Inflammatory macrophage treated with lipopolysaccharide for 1 hour (primary cell): ENCODE measurements around the gene EPAS1.
A peak's percentile ranks its signal among the peaks of the same experiment; 100 is the strongest.

Experiments used
- DNase-seq, 2 donors: peaks; one replicate each; pipeline ENCODE4 v3.0.0-alpha.2; 2020 to 2022

The EPAS1 gene

GRCh38 chr2:46296840-46297545 lies at the start of gene EPAS1:
EPAS1 (plus strand) TSS chr2:46297407; CDS start chr2:46297912, 505 bp downstream.
- DNase-seq, result peak; percentile 87 to 90

- no peak for DNase-seq
Observed at GRCh38 chr2:46248171-46248570, 49.0 kb upstream of the EPAS1 start.

DNA sequence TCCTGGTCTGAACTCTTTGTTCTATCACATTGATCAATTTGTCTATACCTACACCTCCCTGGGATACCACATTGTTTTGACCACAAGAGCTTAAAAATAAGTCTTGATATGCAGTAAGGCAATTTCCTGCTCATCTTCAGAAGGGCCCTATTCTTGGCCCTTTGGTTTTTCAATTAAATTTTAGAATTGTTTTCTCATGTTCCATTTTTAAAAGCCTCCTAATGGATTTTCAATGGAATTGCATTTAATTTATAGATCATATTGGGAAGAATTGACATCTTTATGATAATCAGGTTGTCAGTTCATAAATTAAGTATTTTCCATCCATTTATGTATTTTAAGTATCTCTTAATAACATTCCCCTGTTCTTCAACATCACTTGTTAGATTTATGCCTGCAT lies 47.6 kb upstream of the EPAS1 start:
- DNase-seq, result no peak

DNA sequence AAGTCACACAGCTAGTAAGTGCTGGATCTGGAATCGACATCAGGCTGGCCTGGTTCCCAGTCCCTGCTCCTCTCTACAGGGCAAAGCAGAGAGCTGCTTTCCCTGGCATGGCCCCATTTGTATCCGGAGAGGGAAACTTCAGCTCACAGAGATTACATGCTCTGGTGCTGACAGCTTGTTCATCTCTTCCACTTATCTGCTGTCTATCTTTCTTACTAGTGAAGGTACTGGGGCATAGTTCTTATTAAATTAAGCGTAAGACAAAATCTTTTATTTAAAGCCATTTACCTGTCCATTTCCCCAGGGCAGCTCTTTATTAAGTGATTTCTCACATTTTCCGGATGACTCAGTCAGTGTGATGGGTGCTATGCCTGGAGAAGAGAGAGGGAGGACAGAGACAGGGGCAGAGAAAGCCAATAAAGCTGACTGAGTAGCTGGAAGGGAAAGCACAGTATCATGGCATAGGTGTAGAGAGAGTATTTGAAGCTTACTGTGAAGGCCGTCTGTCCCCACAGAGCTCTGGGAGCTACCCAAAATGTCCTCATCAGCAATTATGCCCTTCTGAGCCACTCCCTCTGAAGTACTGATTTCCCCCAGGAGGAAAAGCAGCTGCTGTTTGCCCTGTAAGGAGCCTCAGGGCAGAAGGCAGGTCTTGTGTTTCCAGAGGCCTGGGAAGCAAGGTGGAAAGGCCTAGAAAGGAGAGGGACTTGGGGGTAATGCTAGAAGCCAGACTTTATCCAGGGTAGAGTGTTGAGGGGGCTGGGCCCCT lies 44.1 kb upstream of the EPAS1 start:
- DNase-seq, result no peak

- DNase-seq, result no peak
Observed at GRCh38 chr2:46254474-46254873, 42.7 kb upstream of the EPAS1 start.

DNA sequence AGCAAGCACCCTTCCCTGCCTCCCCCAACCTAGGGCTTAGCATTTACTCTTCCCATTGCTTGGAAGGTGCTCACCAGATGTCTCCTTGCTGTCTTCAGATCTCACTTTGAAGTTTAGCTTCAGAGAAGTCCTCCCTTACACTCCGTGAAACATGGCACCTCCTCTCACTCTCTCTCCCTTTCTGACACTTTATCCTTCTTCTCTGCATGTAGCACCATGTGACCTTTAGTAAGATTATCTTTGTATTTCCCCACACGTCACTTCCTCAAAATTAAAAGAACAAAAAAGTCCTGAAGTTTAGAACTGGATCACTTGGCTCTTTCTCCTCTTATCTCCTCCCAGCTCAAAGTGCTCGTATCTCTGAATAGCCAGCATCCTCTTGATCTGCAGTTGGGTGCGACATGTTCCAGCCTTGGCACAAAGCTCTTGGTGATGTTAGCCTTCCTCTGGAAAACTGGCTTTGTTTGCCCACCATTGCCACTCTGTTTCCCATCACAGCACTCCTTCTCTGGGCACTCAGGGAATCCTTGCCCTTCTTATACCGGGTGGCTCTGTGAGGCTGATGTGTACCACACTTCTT lies 40.6 kb upstream of the EPAS1 start:
- DNase-seq, result peak; percentile 44 to 57

GRCh38 chr2:46257476-46257875 lies 39.7 kb upstream of the EPAS1 start:
- DNase-seq, result no peak

DNA sequence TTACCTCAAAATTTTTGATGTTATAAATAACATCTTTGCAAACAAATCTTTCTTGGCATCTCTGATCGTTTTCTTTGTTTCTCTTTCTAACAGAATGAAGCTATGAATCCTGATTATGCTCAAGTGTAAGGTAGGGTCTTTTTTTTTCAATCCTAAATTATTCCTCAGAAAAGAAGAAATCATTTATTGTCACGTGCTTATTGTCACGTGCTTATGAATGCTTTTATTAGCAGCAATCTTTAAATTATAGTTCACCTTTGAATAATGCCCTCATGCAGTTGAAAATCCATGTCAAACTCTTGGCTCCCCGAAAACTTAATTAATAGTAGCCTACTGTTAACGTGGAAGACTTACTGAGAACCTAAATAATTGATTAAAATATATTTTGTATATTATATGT lies 39.2 kb upstream of the EPAS1 start:
- DNase-seq, result no peak

- no peak for DNase-seq
Observed at GRCh38 chr2:46258937-46259776, 38.0 kb upstream of the EPAS1 start.

- DNase-seq, result no peak
Observed at GRCh38 chr2:46259777-46260168, 37.4 kb upstream of the EPAS1 start.

DNA sequence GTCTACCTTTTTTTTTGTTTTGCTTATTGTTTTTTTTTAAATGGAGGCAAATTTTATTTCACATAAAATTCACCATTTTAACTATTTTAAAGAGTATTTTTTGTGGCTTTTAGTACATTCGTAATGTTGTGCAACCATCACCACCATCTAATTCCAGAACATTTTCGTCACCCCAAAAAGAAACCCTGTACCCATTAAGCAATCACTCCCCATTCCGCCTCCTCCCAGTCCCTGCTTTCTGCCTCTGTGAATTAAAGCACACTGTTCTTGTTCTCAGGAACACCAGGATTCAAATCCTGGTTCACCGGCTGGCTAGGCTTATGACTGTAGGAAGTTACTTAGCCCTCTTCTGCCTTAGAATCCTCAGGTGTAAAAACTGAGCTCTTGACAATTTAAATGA lies 36.9 kb upstream of the EPAS1 start:
- DNase-seq, result peak in 1 of 2 donors; percentile 15

- DNase-seq, result no peak
Observed at GRCh38 chr2:46262248-46262938, 34.8 kb upstream of the EPAS1 start.

DNA sequence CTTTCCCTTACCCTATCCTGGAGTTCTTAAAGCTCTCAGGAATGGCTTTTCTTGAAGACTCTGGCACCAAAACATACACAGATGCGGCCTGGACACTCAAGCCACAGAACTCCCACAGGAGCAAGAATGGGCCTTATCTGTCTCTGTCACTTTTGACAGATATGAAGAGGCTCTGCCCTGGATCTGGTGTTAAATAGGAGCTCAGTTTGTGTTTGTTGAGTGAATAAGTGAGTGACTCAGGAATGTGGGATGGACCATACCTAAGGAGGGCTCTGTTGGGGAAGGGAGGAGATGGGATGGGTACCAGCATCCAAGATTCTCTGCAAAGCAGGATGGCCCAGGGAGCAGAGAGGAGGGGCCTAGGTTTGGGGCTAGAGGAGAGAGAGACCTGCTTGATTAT lies 33.9 kb upstream of the EPAS1 start:
- no peak for DNase-seq

GRCh38 chr2:46264447-46264846 lies 32.8 kb upstream of the EPAS1 start:
- DNase-seq, result no peak

- no peak for DNase-seq
Observed at GRCh38 chr2:46266134-46266533, 31.1 kb upstream of the EPAS1 start.

- DNase-seq, result no peak
Observed at GRCh38 chr2:46267616-46268015, 29.6 kb upstream of the EPAS1 start.

DNA sequence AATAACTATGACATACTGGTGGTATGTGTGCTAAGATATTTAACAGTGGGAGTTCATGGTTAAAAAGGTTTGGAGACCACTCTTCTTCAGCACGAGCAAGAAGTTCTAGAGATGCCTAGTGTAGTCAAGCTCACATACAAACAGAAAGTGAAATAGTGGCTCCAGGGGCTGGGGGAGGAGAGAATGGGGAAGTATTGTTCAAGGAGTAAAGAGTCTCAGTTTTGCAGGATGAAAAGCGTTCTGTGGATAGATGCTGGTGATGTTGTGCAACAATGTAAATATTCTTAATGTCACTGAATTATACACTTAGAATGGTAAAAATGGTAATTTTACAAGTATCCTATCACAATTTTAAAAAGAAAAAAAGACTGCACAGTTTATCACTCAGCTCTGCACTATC lies 29.0 kb upstream of the EPAS1 start:
- DNase-seq, result peak; percentile 64 to 74

DNA sequence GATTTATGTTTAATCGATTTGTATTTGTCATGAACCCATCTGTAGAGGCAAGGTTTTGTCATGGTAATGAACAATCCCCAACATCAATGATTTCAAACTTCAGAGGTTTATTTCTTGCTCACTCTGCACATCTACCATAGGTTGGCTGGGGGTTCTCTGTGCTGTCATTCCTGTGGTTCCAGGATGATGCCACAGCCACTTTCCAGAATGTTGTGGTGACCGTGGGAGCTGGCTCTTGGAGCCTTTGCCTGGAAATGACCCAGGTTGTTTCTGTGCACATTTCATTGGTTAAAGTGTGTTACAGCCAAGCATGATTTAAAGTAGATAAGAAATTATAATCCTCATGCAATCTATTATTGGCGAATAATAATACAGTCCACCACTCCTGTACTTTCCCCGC lies 28.2 kb upstream of the EPAS1 start:
- no peak for DNase-seq

- DNase-seq, result peak in 1 of 2 donors; percentile 37
Observed at GRCh38 chr2:46269544-46270273, 27.5 kb upstream of the EPAS1 start.

DNA sequence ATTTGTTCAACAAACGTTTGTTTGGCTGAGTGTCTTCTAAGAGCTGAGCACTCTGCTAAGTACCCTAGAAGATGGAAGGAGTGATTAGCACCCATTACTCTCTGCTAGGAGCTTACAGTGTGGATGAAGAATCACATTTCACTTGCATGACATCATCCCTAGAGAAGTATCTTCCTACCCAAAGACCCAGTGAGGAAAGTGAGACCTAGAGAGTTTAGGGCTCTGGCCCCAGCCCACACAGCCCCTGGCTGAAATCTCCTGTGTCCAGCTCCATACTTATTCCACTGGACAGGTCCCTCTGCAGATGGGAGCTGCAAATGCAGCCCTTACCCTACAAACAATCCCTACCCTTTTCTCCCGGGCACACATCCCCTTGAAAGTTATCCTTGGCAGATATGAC lies 26.8 kb upstream of the EPAS1 start:
- DNase-seq, result peak in 1 of 2 donors; percentile 2

GRCh38 chr2:46273225-46273863 lies 23.9 kb upstream of the EPAS1 start:
- no peak for DNase-seq
